Kidney epithelial cell (primary cell): ENCODE measurements around the gene TMEM42. TPM values are rescaled to one million over a fixed set of nuclear protein-coding genes. Genes with fewer than 3 reads are reported as not detected.
A peak's percentile ranks its signal among the peaks of the same experiment; 100 is the strongest.
"Not testable (repeated sequence)": the region's sequence is repeated elsewhere in the genome, so short reads cannot be mapped to it uniquely, and the experiment has no call there.

Experiments
- DNase-seq: peaks from one replicate; pipeline ENCODE4 v3.0.0-alpha.2; 2010; ENCODE audit warnings: low read depth
- H3K27me3 ChIP-seq: 2 replicates; pipeline ENCODE4 v1.6.0; 2011; ENCODE audit warnings: low read length; ENCODE audit not compliant: control insufficient read depth, insufficient read depth
- H3K36me3 ChIP-seq: 2 replicates; pipeline ENCODE4 v1.5.1; 2011; ENCODE audit warnings: low read length; ENCODE audit not compliant: control insufficient read depth, insufficient read depth
- H3K4me3 ChIP-seq: 2 replicates; pipeline ENCODE4 v1.5.1; 2011; ENCODE audit warnings: low read depth, mild to moderate bottlenecking, control low read depth, low read length
- CTCF ChIP-seq: IDR thresholded peaks from 2 replicates; pipeline ENCODE4 v1.5.1; 2011; ENCODE audit warnings: mild to moderate bottlenecking, moderate library complexity, low read length, control low read depth, inconsistent platforms; ENCODE audit not compliant: insufficient read depth, poor library complexity, severe bottlenecking
- total RNA-seq: library from RNA; depleted of rRNA; stranded (reverse); fragments of >200 nt; gene quantifications from 2 replicates; pipeline ENCODE4 v1.2.3, GENCODE V29; 2015

TMEM42 gene
- 12.9 and 17.2 TPM in 2 replicates for total RNA-seq

DNA sequence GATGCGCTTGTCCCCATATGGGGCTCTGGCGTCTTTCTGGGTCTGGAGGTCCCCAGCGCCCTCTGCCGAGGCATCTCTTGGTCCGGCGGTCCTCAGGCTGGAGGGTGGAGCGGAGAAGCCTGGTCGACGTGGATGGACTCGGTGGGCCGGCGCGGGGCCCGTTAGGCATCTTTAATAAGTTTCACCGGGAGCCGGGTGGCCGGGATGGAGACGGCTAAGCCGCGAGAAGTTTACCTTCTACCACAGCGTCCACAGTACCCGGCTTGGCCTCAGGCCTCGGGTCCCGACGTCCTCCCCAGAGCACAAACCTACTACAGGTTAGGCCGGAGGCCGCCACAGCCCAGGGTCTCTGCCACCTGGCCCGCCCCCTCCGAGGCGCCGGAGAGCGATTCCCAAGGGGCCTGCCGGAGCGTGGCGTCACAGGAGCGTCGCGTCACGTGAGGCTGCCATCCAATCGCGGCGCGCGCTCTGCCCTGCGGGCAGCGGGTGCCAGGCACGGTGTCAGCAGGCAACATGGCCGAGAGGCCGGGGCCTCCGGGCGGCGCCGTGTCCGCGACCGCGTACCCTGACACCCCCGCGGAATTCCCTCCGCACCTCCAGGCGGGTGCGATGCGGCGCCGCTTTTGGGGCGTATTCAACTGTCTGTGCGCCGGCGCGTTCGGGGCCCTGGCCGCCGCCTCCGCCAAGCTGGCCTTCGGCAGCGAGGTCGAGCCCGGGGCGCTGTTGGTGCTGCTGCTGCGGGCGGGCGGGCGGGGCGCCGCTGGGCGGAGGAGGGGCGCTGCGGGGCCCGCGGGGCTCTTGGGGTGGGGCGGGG lies at the start of gene TMEM42:
TMEM42 (plus strand) TSS at position 501 of the 814 bp plus-strand sequence; CDS start at position 514, 13 bp downstream.
- peak; percentile 27 for TF ChIP-seq CTCF
- peak within 1 kb of the TSS; percentile 46 for H3K4me3 ChIP-seq
- H3K27me3 ChIP-seq: no peaks in the 10 kb centered on the region
- DNase-seq: peak; percentile 58
- H3K36me3 ChIP-seq: no peaks in the 10 kb centered on the region

DNA sequence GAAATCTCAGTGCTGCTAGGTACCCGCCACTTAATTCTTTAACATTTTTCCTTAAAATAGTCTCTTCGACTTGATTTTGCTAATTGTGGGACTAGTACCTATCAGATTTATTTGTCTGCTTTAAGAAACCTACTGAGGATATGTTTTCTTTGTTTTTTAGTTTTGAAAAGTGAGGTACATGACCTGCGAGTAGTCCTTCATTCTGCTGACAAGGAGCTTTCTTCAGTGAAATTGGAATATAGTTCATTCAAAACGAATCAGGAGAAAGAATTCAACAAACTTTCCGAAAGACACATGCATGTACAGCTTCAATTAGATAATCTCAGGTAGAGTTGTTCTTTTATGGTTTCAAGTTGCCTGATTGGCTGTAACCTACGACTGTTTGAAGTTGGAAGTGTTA lies 47.0 kb upstream of the TMEM42 start:
- Histone ChIP-seq H3K4me3 (no peak overlapping the region), H3K36me3 (no peaks in the 10 kb centered on the region), H3K27me3 (no peaks in the 10 kb centered on the region)
- no peak for DNase-seq
- no peak for TF ChIP-seq CTCF

DNA sequence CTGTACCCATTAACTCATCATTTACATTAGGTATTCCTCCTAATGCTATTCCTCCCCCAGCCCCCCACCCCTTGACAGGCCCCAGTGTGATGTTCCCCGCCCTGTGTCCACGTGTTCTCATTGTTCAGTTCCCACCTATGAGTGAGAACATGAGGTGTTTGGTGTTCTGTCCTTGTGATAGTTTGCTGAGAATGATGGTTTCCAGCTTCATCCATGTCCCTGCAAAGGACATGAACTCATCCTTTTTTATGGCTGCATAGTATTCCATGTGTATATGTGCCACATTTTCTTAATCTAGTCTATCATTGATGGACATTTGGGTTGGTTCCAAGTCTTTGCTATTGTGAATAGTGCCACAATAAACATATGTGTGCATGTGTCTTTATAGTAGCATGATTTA lies 45.4 kb upstream of the TMEM42 start:
- not testable (repeated sequence) for DNase-seq, H3K36me3 ChIP-seq, H3K27me3 ChIP-seq, H3K4me3 ChIP-seq

- not testable (repeated sequence) for H3K4me3 ChIP-seq, DNase-seq, H3K36me3 ChIP-seq, H3K27me3 ChIP-seq
Observed at GRCh38 chr3:44821206-44821605, 40.5 kb upstream of the TMEM42 start.

- Histone ChIP-seq H3K27me3 (no peaks in the 10 kb centered on the region), H3K36me3 (peaks cover 1% of the 10 kb centered on the region), H3K4me3 (no peak overlapping the region)
- no peak for TF ChIP-seq CTCF
- peak; percentile 91 for DNase-seq
Observed at GRCh38 chr3:44825264-44825925, 36.3 kb upstream of the TMEM42 start.

DNA sequence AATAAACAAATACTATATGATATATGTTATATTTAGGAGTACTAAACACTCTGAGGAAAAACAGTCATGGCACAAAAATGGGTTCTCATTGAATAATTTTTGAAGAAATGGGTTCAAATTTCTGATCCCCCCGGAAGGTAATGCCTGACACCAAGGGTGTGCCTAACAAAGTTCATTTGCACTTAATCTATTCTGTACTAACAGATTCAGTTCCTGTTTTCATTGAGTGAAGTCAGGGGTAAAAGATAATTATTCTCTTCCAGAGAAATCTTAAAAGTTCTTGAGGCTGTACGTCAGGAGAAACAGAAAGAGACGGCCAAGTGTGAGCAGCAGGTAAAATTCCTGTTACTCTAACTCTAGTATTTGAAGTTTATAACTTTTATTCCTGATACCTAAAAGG lies 34.5 kb upstream of the TMEM42 start:
- peaks cover 1% of the 10 kb centered on the region for H3K36me3 ChIP-seq
- TF ChIP-seq CTCF: no peak
- no peak overlapping the region for H3K4me3 ChIP-seq
- DNase-seq: no peak
- H3K27me3 ChIP-seq: no peaks in the 10 kb centered on the region

GRCh38 chr3:44831232-44831631 lies 30.5 kb upstream of the TMEM42 start:
- no peak for TF ChIP-seq CTCF
- no peak overlapping the region for H3K4me3 ChIP-seq
- peaks cover 1% of the 10 kb centered on the region for H3K36me3 ChIP-seq
- H3K27me3 ChIP-seq: no peaks in the 10 kb centered on the region
- DNase-seq: no peak
